SK-N-SH (cell line): ENCODE data around the gene LLGL2.

Source experiments
- CTCF ChIP-seq: fragments of 200-600 bp; sonication (generic); IDR thresholded peaks from 2 replicates; pipeline ENCODE4 v1.6.1; 2017; ENCODE audit warnings: antibody characterized with exemption, mild to moderate bottlenecking, moderate library complexity
- EP300 ChIP-seq, 2 experiments: IDR thresholded peaks; 2 replicates each; pipeline versions ENCODE4 v1.4.0 to v1.6.1; 2012; ENCODE audit warnings: borderline replicate concordance in 1 of 2, low read depth in 1 of 2, low read length in 1 of 2
- MXI1 ChIP-seq: IDR thresholded peaks from 2 replicates; pipeline ENCODE4 v1.6.1; 2012; ENCODE audit warnings: mild to moderate bottlenecking, low read depth, low read length, improper control_type of control experiment
- NFIC ChIP-seq: IDR thresholded peaks from 2 replicates; pipeline ENCODE4 v1.4.0; 2012; ENCODE audit warnings: borderline replicate concordance
- PBX3 ChIP-seq: IDR thresholded peaks from 2 replicates; pipeline ENCODE4; 2012
- POLR2AphosphoS5 ChIP-seq: IDR thresholded peaks from 2 replicates; pipeline ENCODE4 v1.6.1; 2012; ENCODE audit warnings: low read depth, low read length
- RAD21 ChIP-seq: IDR thresholded peaks from 2 replicates; pipeline ENCODE4 v1.6.1; 2012; ENCODE audit warnings: mild to moderate bottlenecking, low read length
- REST ChIP-seq: IDR thresholded peaks from 2 replicates; pipeline ENCODE4 v1.6.1; 2012; ENCODE audit warnings: mild to moderate bottlenecking, low read depth, low read length, moderate library complexity
- TAF1 ChIP-seq: IDR thresholded peaks from 2 replicates; pipeline ENCODE4 v1.6.1; 2012; ENCODE audit warnings: low read depth, mild to moderate bottlenecking, low read length, moderate library complexity, borderline replicate concordance
- TEAD4 ChIP-seq: IDR thresholded peaks from 2 replicates; pipeline ENCODE4 v1.4.0; 2012; ENCODE audit warnings: mild to moderate bottlenecking, borderline replicate concordance; ENCODE audit not compliant: insufficient read depth
- USF1 ChIP-seq: IDR thresholded peaks from 2 replicates; pipeline ENCODE4 v1.4.0; 2012; ENCODE audit warnings: low read depth, borderline replicate concordance
- USF2 ChIP-seq: fragments of 150-350 bp; IDR thresholded peaks from 2 replicates; pipeline ENCODE4 v1.6.1; 2017; ENCODE audit warnings: antibody characterized with exemption, low read length, low read depth, borderline replicate concordance
- YY1 ChIP-seq: IDR thresholded peaks from 2 replicates; pipeline ENCODE4 v1.4.0; 2012; ENCODE audit warnings: low read depth, mild to moderate bottlenecking
- ZBTB33 ChIP-seq: IDR thresholded peaks from 2 replicates; pipeline ENCODE4 v1.4.0; 2012; ENCODE audit warnings: low read depth, borderline replicate concordance

- TF ChIP-seq MXI1: no peak
- TF ChIP-seq TEAD4: no peak
- TF ChIP-seq CTCF: no peak
- TF ChIP-seq USF2: no peak
- TF ChIP-seq NFIC: no peak
- TF ChIP-seq USF1: no peak
- TF ChIP-seq TAF1: no peak
- no peak for TF ChIP-seq YY1
- no peak for TF ChIP-seq ZBTB33
- TF ChIP-seq EP300 (IDR thresholded peaks at IDR 0.05; ENCODE audit: borderline replicate concordance in 1 of 2, low read depth in 1 of 2, low read length in 1 of 2): no peak
- no peak for TF ChIP-seq RAD21
- TF ChIP-seq PBX3: no peak
- TF ChIP-seq REST: no peak
- TF ChIP-seq POLR2AphosphoS5: no peak
Measured at GRCh38 chr17:75508931-75509361, 16.6 kb upstream of the LLGL2 start.
